Measurements from ENCODE around the gene C17orf113. TPM values are rescaled to one million over a fixed set of nuclear protein-coding genes. Genes with fewer than 3 reads are reported as not detected.
"Not testable (repeated sequence)": the region's sequence is repeated elsewhere in the genome, so short reads cannot be mapped to it uniquely, and the experiment has no call there.

C17orf113 gene
- total RNA-seq, 2 donors from 2014 or later = 1.7 to 2.9 TPM

DNA sequence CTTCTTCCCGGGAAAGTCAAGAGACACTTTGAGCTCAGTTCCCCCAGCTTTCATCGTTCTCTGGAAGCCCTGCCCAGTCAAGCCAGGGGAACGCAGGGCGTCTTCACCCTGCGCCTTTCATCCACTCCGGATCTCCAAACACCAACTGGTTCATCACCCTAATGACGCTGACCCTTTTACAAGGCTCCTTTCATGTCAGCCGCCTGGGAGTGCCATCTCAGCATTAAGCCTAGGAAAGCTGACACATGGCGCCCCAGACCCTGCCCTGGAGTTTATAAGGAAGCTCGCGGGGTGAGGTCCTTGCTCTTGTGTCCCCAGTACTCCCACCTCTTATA, 32.6 kb downstream of the C17orf113 start:
- TF ChIP-seq, protein P1, sequence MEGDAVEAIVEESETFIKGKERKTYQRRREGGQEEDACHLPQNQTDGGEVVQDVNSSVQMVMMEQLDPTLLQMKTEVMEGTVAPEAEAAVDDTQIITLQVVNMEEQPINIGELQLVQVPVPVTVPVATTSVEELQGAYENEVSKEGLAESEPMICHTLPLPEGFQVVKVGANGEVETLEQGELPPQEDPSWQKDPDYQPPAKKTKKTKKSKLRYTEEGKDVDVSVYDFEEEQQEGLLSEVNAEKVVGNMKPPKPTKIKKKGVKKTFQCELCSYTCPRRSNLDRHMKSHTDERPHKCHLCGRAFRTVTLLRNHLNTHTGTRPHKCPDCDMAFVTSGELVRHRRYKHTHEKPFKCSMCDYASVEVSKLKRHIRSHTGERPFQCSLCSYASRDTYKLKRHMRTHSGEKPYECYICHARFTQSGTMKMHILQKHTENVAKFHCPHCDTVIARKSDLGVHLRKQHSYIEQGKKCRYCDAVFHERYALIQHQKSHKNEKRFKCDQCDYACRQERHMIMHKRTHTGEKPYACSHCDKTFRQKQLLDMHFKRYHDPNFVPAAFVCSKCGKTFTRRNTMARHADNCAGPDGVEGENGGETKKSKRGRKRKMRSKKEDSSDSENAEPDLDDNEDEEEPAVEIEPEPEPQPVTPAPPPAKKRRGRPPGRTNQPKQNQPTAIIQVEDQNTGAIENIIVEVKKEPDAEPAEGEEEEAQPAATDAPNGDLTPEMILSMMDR (conservative IDR thresholded peaks at IDR 0.05) = no peak
- Histone ChIP-seq H3K27me3 (ENCODE audit: control insufficient read depth, insufficient read depth, low read length, poor library complexity, severe bottlenecking) (no peaks in the 10 kb centered on the region), H3K9ac (ENCODE audit: extremely low read depth, low read length, poor library complexity, severe bottlenecking) (peak overlapping the region; percentile 96), H3K36me3 (ENCODE audit: control insufficient read depth, insufficient read depth, low read length) (peaks cover 24% of the 10 kb centered on the region), H3K9me3 (ENCODE audit: control insufficient read depth, low read length) (no peaks in the 10 kb centered on the region), H3K4me1 (ENCODE audit: control insufficient read depth, insufficient read depth, low read length) (peaks cover 7% of the 10 kb centered on the region), H3K4me3 (ENCODE audit: low read length) (peak overlapping the region; percentile 99), H3K27ac (ENCODE audit: low read depth, low read length) (peak overlapping the region; percentile 92)
- no peak for DNase-seq
- Mint-ChIP-seq H3K4me3 (peak overlapping the region; percentile 90), H3K9me3 (no peaks in the 10 kb centered on the region), H3K36me3 (ENCODE audit: low read depth) (peaks cover 20% of the 10 kb centered on the region), H3K4me1 (peaks cover 28% of the 10 kb centered on the region), H3K27ac (peak overlapping the region; percentile 99), H3K27me3 (ENCODE audit: insufficient read depth) (no peaks in the 10 kb centered on the region)
- WGBS, 2 experiments (ENCODE audit: insufficient coverage in 1 of 2, insufficient read length in 1 of 2) = 11 to 28% methylated on average over 10 to 11 of the region's 11 CpGs

GRCh38 chr17:42016941-42017865, 33.2 kb downstream of the C17orf113 start, which contains the start of gene DNAJC7:
DNAJC7 (minus strand) TSS chr17:42017439; CDS start chr17:42017416, 23 bp downstream.
- Mint-ChIP-seq H3K9me3 (no peaks in the 10 kb centered on the region), H3K36me3 (ENCODE audit: low read depth) (peaks cover 15% of the 10 kb centered on the region), H3K4me1 (peaks cover 33% of the 10 kb centered on the region), H3K27me3 (ENCODE audit: insufficient read depth) (no peaks in the 10 kb centered on the region), H3K4me3 (peak within 1 kb of the TSS; percentile 90), H3K27ac (peak within 1 kb of the TSS; percentile 99)
- TF ChIP-seq, protein P1 (conservative IDR thresholded peaks at IDR 0.05) = no peak
- DNase-seq = peak; percentile 98
- Histone ChIP-seq H3K36me3 (ENCODE audit: control insufficient read depth, insufficient read depth, low read length) (peaks cover 17% of the 10 kb centered on the region), H3K4me3 (ENCODE audit: low read length) (peak within 1 kb of the TSS; percentile 99), H3K9me3 (ENCODE audit: control insufficient read depth, low read length) (no peaks in the 10 kb centered on the region), H3K27ac (ENCODE audit: low read depth, low read length) (peak within 1 kb of the TSS; percentile 92), H3K9ac (ENCODE audit: extremely low read depth, low read length, poor library complexity, severe bottlenecking) (peak within 1 kb of the TSS; percentile 96), H3K27me3 (ENCODE audit: control insufficient read depth, insufficient read depth, low read length, poor library complexity, severe bottlenecking) (no peaks in the 10 kb centered on the region), H3K4me1 (ENCODE audit: control insufficient read depth, insufficient read depth, low read length) (peaks cover 7% of the 10 kb centered on the region)
- WGBS, 2 experiments (ENCODE audit: insufficient coverage in 1 of 2, insufficient read length in 1 of 2) = 0% methylated on average over 4 to 70 of the region's 70 CpGs

- Histone ChIP-seq H3K36me3 (ENCODE audit: control insufficient read depth, insufficient read depth, low read length) (peaks cover 15% of the 10 kb centered on the region), H3K27ac (ENCODE audit: low read depth, low read length) (peak overlapping the region; percentile 92), H3K27me3 (ENCODE audit: control insufficient read depth, insufficient read depth, low read length, poor library complexity, severe bottlenecking) (no peaks in the 10 kb centered on the region), H3K4me1 (ENCODE audit: control insufficient read depth, insufficient read depth, low read length) (peaks cover 7% of the 10 kb centered on the region), H3K4me3 (ENCODE audit: low read length) (peak overlapping the region; percentile 99), H3K9me3 (ENCODE audit: control insufficient read depth, low read length) (no peaks in the 10 kb centered on the region), H3K9ac (ENCODE audit: extremely low read depth, low read length, poor library complexity, severe bottlenecking) (peak overlapping the region; percentile 96)
- peaks cover 13% of the 10 kb centered on the region for H3K36me3 Mint-ChIP-seq (ENCODE audit: low read depth)
- H3K4me1 Mint-ChIP-seq = peaks cover 41% of the 10 kb centered on the region
- DNase-seq = peak; percentile 72
- peak overlapping the region; percentile 99 for H3K27ac Mint-ChIP-seq
- H3K27me3 Mint-ChIP-seq (ENCODE audit: insufficient read depth) = no peaks in the 10 kb centered on the region
- 13 to 21% methylated on average over 7 to 12 of the region's 12 CpGs for WGBS, 2 experiments (ENCODE audit: insufficient coverage in 1 of 2, insufficient read length in 1 of 2)
- H3K9me3 Mint-ChIP-seq = no peaks in the 10 kb centered on the region
- TF ChIP-seq, protein P1 (conservative IDR thresholded peaks at IDR 0.05) = no peak
- peak overlapping the region; percentile 90 for H3K4me3 Mint-ChIP-seq
Measured at GRCh38 chr17:42016411-42016831, 34.0 kb downstream of the C17orf113 start.

GRCh38 chr17:42013740-42014139, 36.7 kb downstream of the C17orf113 start:
- H3K4me1 ChIP-seq (ENCODE audit: control insufficient read depth, insufficient read depth, low read length); H3K9me3 Mint-ChIP-seq; H3K9ac ChIP-seq (ENCODE audit: extremely low read depth, low read length, poor library complexity, severe bottlenecking); H3K27me3 ChIP-seq (ENCODE audit: control insufficient read depth, insufficient read depth, low read length, poor library complexity, severe bottlenecking); H3K4me3 ChIP-seq (ENCODE audit: low read length); H3K9me3 ChIP-seq (ENCODE audit: control insufficient read depth, low read length); DNase-seq; H3K4me3 Mint-ChIP-seq; H3K27me3 Mint-ChIP-seq (ENCODE audit: insufficient read depth): not testable (repeated sequence)
- Mint-ChIP-seq H3K36me3 (ENCODE audit: low read depth) (peaks cover 30% of the 10 kb centered on the region), H3K4me1 (peaks cover 36% of the 10 kb centered on the region), H3K27ac (peak overlapping the region; percentile 56)
- H3K27ac ChIP-seq (ENCODE audit: low read depth, low read length) = peak overlapping the region; percentile 21
- peaks cover 26% of the 10 kb centered on the region for H3K36me3 ChIP-seq (ENCODE audit: control insufficient read depth, insufficient read depth, low read length)
- 96 to 100% methylated on average over 10 to 12 of the region's 12 CpGs for WGBS, 2 experiments (ENCODE audit: insufficient coverage in 1 of 2, insufficient read length in 1 of 2)

GRCh38 chr17:42012363-42012762, 38.0 kb downstream of the C17orf113 start:
- WGBS, 2 experiments (ENCODE audit: insufficient coverage in 1 of 2, insufficient read length in 1 of 2) = 71 to 83% methylated on average over 4 of the region's 4 CpGs

More at GRCh38 chr17:42012363-42012762, 38.0 kb downstream of the C17orf113 start:
- H3K4me1 ChIP-seq (ENCODE audit: control insufficient read depth, insufficient read depth, low read length); H3K4me3 ChIP-seq (ENCODE audit: low read length); DNase-seq; H3K9ac ChIP-seq (ENCODE audit: extremely low read depth, low read length, poor library complexity, severe bottlenecking); H3K9me3 ChIP-seq (ENCODE audit: control insufficient read depth, low read length); H3K4me3 Mint-ChIP-seq; H3K27me3 ChIP-seq (ENCODE audit: control insufficient read depth, insufficient read depth, low read length, poor library complexity, severe bottlenecking); H3K27me3 Mint-ChIP-seq (ENCODE audit: insufficient read depth); H3K9me3 Mint-ChIP-seq: not testable (repeated sequence)
- Mint-ChIP-seq H3K36me3 (ENCODE audit: low read depth) (peaks cover 31% of the 10 kb centered on the region), H3K4me1 (peaks cover 28% of the 10 kb centered on the region), H3K27ac (peak overlapping the region; percentile 56)
- H3K36me3 ChIP-seq (ENCODE audit: control insufficient read depth, insufficient read depth, low read length) = peaks cover 27% of the 10 kb centered on the region
- peak overlapping the region; percentile 41 for H3K27ac ChIP-seq (ENCODE audit: low read depth, low read length)

All from endodermal cell (in vitro differentiated cells).